GM19397 (cell line): Measurements from ENCODE around the gene SLC7A7.
"Not testable (repeated sequence)": the region's sequence is repeated elsewhere in the genome, so short reads cannot be mapped to it uniquely, and the experiment has no call there.

ENCODE experiments used
- ATAC-seq: cut with Tn5 transposase; IDR thresholded peaks from one replicate; pipeline ENCODE4 v1.9.1; 2021; ENCODE audit warnings: mild to moderate bottlenecking, moderate library complexity; ENCODE audit not compliant: unreplicated experiment

The SLC7A7 gene

GRCh38 chr14:22814941-22815713 is at the start of gene SLC7A7:
Gene SLC7A7, minus strand, starts transcription at chr14:22815435. Its CDS starts 2,037 bp downstream, at chr14:22813398.
- no peak for ATAC-seq

GRCh38 chr14:22864979-22865378 is 49.7 kb upstream of the SLC7A7 start:
- no peak for ATAC-seq

- no peak for ATAC-seq
Measured at GRCh38 chr14:22861651-22862050, 46.4 kb upstream of the SLC7A7 start.

- not testable (repeated sequence) for ATAC-seq
Measured at GRCh38 chr14:22860377-22860776, 45.1 kb upstream of the SLC7A7 start.

- ATAC-seq: no peak
Measured at GRCh38 chr14:22856428-22856827, 41.2 kb upstream of the SLC7A7 start.

GRCh38 chr14:22854963-22855724 is 39.9 kb upstream of the SLC7A7 start:
- no peak for ATAC-seq

GRCh38 chr14:22854296-22854695 is 39.1 kb upstream of the SLC7A7 start:
- ATAC-seq: not testable (repeated sequence)

- peak; percentile 77 for ATAC-seq
Measured at GRCh38 chr14:22852940-22853767, 37.9 kb upstream of the SLC7A7 start.

- no peak for ATAC-seq
Measured at GRCh38 chr14:22852599-22852939, 37.3 kb upstream of the SLC7A7 start.

GRCh38 chr14:22852178-22852577 is 36.9 kb upstream of the SLC7A7 start:
- ATAC-seq: not testable (repeated sequence)

GRCh38 chr14:22850944-22851764 is 35.9 kb upstream of the SLC7A7 start:
- ATAC-seq: no peak

- ATAC-seq: no peak
Measured at GRCh38 chr14:22849212-22849819, 34.1 kb upstream of the SLC7A7 start.

GRCh38 chr14:22848351-22849164 is 33.3 kb upstream of the SLC7A7 start:
- ATAC-seq: no peak

GRCh38 chr14:22847661-22848341 is 32.6 kb upstream of the SLC7A7 start:
- ATAC-seq: no peak

GRCh38 chr14:22846811-22847307 is 31.6 kb upstream of the SLC7A7 start:
- no peak for ATAC-seq

- ATAC-seq: no peak
Measured at GRCh38 chr14:22845821-22846625, 30.8 kb upstream of the SLC7A7 start.

GRCh38 chr14:22845103-22845394 is 29.8 kb upstream of the SLC7A7 start:
- ATAC-seq: no peak
